Spleen (tissue), 7 donors: ENCODE measurements around the gene DELE1.

ENCODE experiments used
- POLR2A ChIP-seq, 3 donors: fragments of 450-650 bp; IDR thresholded peaks; one replicate each; pipeline ENCODE4 v1.5.1; 2017; ENCODE audit warnings: antibody characterized with exemption in 3 of 3, mild to moderate bottlenecking in 1 of 3
- TF ChIP-seq, protein P1 (sequence below), 11 experiments: fragments of 200-600 bp in 7 of 11; fragments of 450-650 bp in 4 of 11; sonication (generic) in 4 of 11; IDR thresholded peaks in 8 of 11; conservative IDR thresholded peaks in 3 of 11; 1 replicate in 7 of 11; 2 replicates in 4 of 11; pipeline versions ENCODE4 v1.4.0 to v1.8.0; 2016 to 2021; ENCODE audit warnings: antibody characterized with exemption in 11 of 11, inconsistent platforms in 4 of 11, mild to moderate bottlenecking in 1 of 11
- donor health status: DM: no; HTN: no; CAD: no; lungs with moderate emphysema.
- donor health status: DM: no; HTN: no; CAD: no.
- donor health status: DM: no; HTN: no; CAD: no.

DNA sequence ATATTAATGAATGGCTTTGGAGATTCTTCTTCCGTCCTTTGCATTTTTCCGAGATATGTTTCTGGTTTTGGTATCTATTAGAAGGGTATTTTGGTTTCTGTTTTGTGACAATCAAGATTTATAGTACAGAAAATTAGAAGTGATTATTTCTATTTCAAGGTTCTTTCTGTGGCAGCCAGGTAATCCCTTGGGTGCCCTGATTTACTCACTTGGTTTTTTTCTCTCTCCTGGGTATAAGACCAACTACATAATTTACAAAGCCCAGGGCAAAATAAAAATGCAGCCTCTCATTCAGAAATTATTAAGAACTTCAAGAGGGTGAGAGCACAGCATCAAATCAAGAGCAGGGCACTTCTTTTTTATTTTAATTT lies 43.3 kb downstream of the DELE1 start:
- no peak for TF ChIP-seq POLR2A (IDR thresholded peaks at IDR 0.05)
- TF ChIP-seq, protein P1, sequence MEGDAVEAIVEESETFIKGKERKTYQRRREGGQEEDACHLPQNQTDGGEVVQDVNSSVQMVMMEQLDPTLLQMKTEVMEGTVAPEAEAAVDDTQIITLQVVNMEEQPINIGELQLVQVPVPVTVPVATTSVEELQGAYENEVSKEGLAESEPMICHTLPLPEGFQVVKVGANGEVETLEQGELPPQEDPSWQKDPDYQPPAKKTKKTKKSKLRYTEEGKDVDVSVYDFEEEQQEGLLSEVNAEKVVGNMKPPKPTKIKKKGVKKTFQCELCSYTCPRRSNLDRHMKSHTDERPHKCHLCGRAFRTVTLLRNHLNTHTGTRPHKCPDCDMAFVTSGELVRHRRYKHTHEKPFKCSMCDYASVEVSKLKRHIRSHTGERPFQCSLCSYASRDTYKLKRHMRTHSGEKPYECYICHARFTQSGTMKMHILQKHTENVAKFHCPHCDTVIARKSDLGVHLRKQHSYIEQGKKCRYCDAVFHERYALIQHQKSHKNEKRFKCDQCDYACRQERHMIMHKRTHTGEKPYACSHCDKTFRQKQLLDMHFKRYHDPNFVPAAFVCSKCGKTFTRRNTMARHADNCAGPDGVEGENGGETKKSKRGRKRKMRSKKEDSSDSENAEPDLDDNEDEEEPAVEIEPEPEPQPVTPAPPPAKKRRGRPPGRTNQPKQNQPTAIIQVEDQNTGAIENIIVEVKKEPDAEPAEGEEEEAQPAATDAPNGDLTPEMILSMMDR (IDR thresholded peaks at IDR 0.05 in 8 of 11, conservative IDR thresholded peaks at IDR 0.05 in 3 of 11), result no peak
